DOHH2 (cell line): ENCODE data around the gene NR1H4.

Source experiments
- EZH2phosphoT487 ChIP-seq: fragments of 200-600 bp; sonication (generic); IDR thresholded peaks from 2 replicates; pipeline ENCODE4 v1.6.1; 2017; ENCODE audit warnings: borderline replicate concordance, mild to moderate bottlenecking, antibody characterized with exemption, low read length, moderate library complexity, mixed read lengths
- TF ChIP-seq, protein P1 (sequence below): fragments of 200-600 bp; sonication (generic); IDR thresholded peaks from one replicate; pipeline ENCODE4 v1.5.1; 2014; ENCODE audit warnings: antibody characterized with exemption, mild to moderate bottlenecking, low read depth, low read length; ENCODE audit not compliant: poor library complexity, severe bottlenecking

DNA sequence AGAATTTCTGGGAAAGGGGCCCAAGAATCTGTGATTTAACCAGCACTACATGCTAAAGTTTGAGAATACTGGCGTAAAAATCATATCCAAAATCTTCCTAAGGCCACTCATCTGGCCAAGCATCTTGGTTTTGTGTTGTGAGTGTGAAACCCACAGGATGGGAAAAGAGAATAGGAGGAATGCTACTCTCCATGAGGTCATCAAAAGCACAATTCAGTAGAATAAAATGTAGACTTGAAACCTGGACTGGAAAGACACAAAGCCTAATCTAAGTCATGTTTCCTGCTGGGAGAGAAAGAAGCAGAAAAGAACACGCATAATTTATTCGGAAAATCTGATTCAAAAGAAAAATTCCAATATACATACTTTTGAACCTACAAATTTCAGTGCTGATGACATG, 42.3 kb downstream of the NR1H4 start:
- TF ChIP-seq, protein P1, sequence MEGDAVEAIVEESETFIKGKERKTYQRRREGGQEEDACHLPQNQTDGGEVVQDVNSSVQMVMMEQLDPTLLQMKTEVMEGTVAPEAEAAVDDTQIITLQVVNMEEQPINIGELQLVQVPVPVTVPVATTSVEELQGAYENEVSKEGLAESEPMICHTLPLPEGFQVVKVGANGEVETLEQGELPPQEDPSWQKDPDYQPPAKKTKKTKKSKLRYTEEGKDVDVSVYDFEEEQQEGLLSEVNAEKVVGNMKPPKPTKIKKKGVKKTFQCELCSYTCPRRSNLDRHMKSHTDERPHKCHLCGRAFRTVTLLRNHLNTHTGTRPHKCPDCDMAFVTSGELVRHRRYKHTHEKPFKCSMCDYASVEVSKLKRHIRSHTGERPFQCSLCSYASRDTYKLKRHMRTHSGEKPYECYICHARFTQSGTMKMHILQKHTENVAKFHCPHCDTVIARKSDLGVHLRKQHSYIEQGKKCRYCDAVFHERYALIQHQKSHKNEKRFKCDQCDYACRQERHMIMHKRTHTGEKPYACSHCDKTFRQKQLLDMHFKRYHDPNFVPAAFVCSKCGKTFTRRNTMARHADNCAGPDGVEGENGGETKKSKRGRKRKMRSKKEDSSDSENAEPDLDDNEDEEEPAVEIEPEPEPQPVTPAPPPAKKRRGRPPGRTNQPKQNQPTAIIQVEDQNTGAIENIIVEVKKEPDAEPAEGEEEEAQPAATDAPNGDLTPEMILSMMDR, result no peak
- no peak for TF ChIP-seq EZH2phosphoT487
